Measurements from ENCODE around the gene CTXND1.
"Not testable (repeated sequence)": the region's sequence is repeated elsewhere in the genome, so short reads cannot be mapped to it uniquely, and the experiment has no call there.

Gene CTXND1

GRCh38 chr15:80252121-80252518, at the start of gene CTXND1:
Gene CTXND1, minus strand, starts transcription at chr15:80252213. Its CDS starts 50,264 bp downstream, at chr15:80201949.
- DNase-seq (ENCODE audit: low spot score), result no peak

GRCh38 chr15:80301472-80301871, 49.5 kb upstream of the CTXND1 start:
- DNase-seq (ENCODE audit: low spot score), result no peak

- DNase-seq (ENCODE audit: low spot score), result not testable (repeated sequence)
Measured at GRCh38 chr15:80295777-80296176, 43.8 kb upstream of the CTXND1 start.

- DNase-seq (ENCODE audit: low spot score), result no peak
Measured at GRCh38 chr15:80292079-80292478, 40.1 kb upstream of the CTXND1 start.

- DNase-seq (ENCODE audit: low spot score), result not testable (repeated sequence)
Measured at GRCh38 chr15:80290891-80291290, 38.9 kb upstream of the CTXND1 start.

- no peak for DNase-seq (ENCODE audit: low spot score)
Measured at GRCh38 chr15:80289528-80290495, 37.8 kb upstream of the CTXND1 start.

- no peak for DNase-seq (ENCODE audit: low spot score)
Measured at GRCh38 chr15:80288131-80288530, 36.1 kb upstream of the CTXND1 start.

- no peak for DNase-seq (ENCODE audit: low spot score)
Measured at GRCh38 chr15:80286055-80286454, 34.0 kb upstream of the CTXND1 start.

GRCh38 chr15:80285379-80285778, 33.4 kb upstream of the CTXND1 start:
- DNase-seq (ENCODE audit: low spot score), result no peak

GRCh38 chr15:80283531-80283930, 31.5 kb upstream of the CTXND1 start:
- DNase-seq (ENCODE audit: low spot score), result no peak

- DNase-seq (ENCODE audit: low spot score), result no peak
Measured at GRCh38 chr15:80277147-80277546, 25.1 kb upstream of the CTXND1 start.

- peak; percentile 58 for DNase-seq (ENCODE audit: low spot score)
Measured at GRCh38 chr15:80275961-80276360, 23.9 kb upstream of the CTXND1 start.

GRCh38 chr15:80274996-80275395, 23.0 kb upstream of the CTXND1 start:
- no peak for DNase-seq (ENCODE audit: low spot score)

GRCh38 chr15:80274554-80274953, 22.5 kb upstream of the CTXND1 start:
- no peak for DNase-seq (ENCODE audit: low spot score)

- no peak for DNase-seq (ENCODE audit: low spot score)
Measured at GRCh38 chr15:80272987-80273386, 21.0 kb upstream of the CTXND1 start.

- no peak for DNase-seq (ENCODE audit: low spot score)
Measured at GRCh38 chr15:80270472-80270871, 18.5 kb upstream of the CTXND1 start.

- DNase-seq (ENCODE audit: low spot score), result no peak
Measured at GRCh38 chr15:80268101-80268500, 16.1 kb upstream of the CTXND1 start.

- no peak for DNase-seq (ENCODE audit: low spot score)
Measured at GRCh38 chr15:80267658-80268057, 15.6 kb upstream of the CTXND1 start.

GRCh38 chr15:80266745-80267144, 14.7 kb upstream of the CTXND1 start:
- no peak for DNase-seq (ENCODE audit: low spot score)

- DNase-seq (ENCODE audit: low spot score), result no peak
Measured at GRCh38 chr15:80266113-80266512, 14.1 kb upstream of the CTXND1 start.

GRCh38 chr15:80265021-80265420, 13.0 kb upstream of the CTXND1 start:
- no peak for DNase-seq (ENCODE audit: low spot score)

- no peak for DNase-seq (ENCODE audit: low spot score)
Measured at GRCh38 chr15:80264031-80264430, 12.0 kb upstream of the CTXND1 start.

GRCh38 chr15:80260551-80260950, 8.5 kb upstream of the CTXND1 start:
- no peak for DNase-seq (ENCODE audit: low spot score)
